DMS79 (cell line): ENCODE measurements around the gene AGAP4.
"Not testable (repeated sequence)": the region's sequence is repeated elsewhere in the genome, so short reads cannot be mapped to it uniquely, and the experiment has no call there.

Source experiments
- DNase-seq: peaks from one replicate; lab custom pipeline; 2025; lab: John Stamatoyannopoulos, UW

AGAP4 gene

GRCh38 chr10:45790694-45791426 lies 56.4 kb downstream of the AGAP4 start:
- DNase-seq, result not testable (repeated sequence)

- not testable (repeated sequence) for DNase-seq
Observed at GRCh38 chr10:45789991-45790390, 57.3 kb downstream of the AGAP4 start.

- not testable (repeated sequence) for DNase-seq
Observed at GRCh38 chr10:45787212-45787741, 60.0 kb downstream of the AGAP4 start.

GRCh38 chr10:45786217-45786616 lies 61.1 kb downstream of the AGAP4 start:
- not testable (repeated sequence) for DNase-seq
